PC-3 (cell line): ENCODE measurements around the gene HARS1. TPM values are rescaled to one million over a fixed set of nuclear protein-coding genes. Genes with fewer than 3 reads are reported as not detected.
"Not testable (repeated sequence)": the region's sequence is repeated elsewhere in the genome, so short reads cannot be mapped to it uniquely, and the experiment has no call there.

Experiments
- ATAC-seq: fragments of 200-7000 bp; cut with Tn5 transposase; 2 replicates; pipeline ENCODE4 v1.9.1; 2020; ENCODE audit warnings: mild to moderate bottlenecking, moderate library complexity
- BruUV-seq: library from RNA; stranded (reverse); fragments of 400-500 nt; replicated peaks from 2 replicates; lab custom pipeline; 2021; lab: Mats Ljungman, UMichigan
- CTCF ChIA-PET: fragments of 300-600 bp; sonication (Branson Sonifier 250); formaldehyde crosslinking; loops from one replicate; lab custom pipeline; 2022; ENCODE audit warnings: antibody characterized with exemption; lab: Charles Lee
- POLR2A ChIA-PET: fragments of 300-600 bp; sonication (Branson Sonifier 250); formaldehyde crosslinking; loops from one replicate; lab custom pipeline; 2022; ENCODE audit warnings: antibody characterized with exemption; ENCODE audit not compliant: unreplicated experiment; lab: Charles Lee
- DNase-seq: peaks from one replicate; pipeline ENCODE4 v3.0.0-alpha.2; 2015
- H2AFZ ChIP-seq: fragments of 300-600 bp; sonication (generic); 2 replicates; pipeline ENCODE4 v1.6.0; 2016; ENCODE audit warnings: antibody characterized with exemption, low read length
- H3F3A ChIP-seq: fragments of 300-600 bp; sonication (generic); one replicate; pipeline ENCODE4 v1.6.0; 2017; ENCODE audit warnings: antibody characterized with exemption, low read length, control low read depth, mild to moderate bottlenecking; ENCODE audit not compliant: unreplicated experiment
- H3K27ac ChIP-seq: fragments of 300-600 bp; sonication (generic); 2 replicates; pipeline ENCODE4 v1.5.1; 2016; ENCODE audit warnings: mild to moderate bottlenecking, low read length
- H3K27me3 ChIP-seq: fragments of 300-600 bp; sonication (generic); 2 replicates; pipeline ENCODE4 v1.6.1; 2016; ENCODE audit warnings: low read length, mixed read lengths
- H3K36me3 ChIP-seq: fragments of 300-600 bp; sonication (generic); 2 replicates; pipeline ENCODE4 v1.6.1; 2016; ENCODE audit warnings: low read depth, mixed run types, low read length, mixed read lengths
- H3K4me1 ChIP-seq: fragments of 300-600 bp; sonication (generic); 2 replicates; pipeline ENCODE4 v1.5.1; 2016; ENCODE audit warnings: low read length; ENCODE audit not compliant: insufficient read depth
- H3K4me2 ChIP-seq: fragments of 300-600 bp; sonication (generic); 2 replicates; pipeline ENCODE4 v1.6.0; 2016; ENCODE audit warnings: low read length
- H3K4me3 ChIP-seq: fragments of 300-600 bp; sonication (generic); 2 replicates; pipeline ENCODE4 v1.5.1; 2016; ENCODE audit warnings: mild to moderate bottlenecking, low read length, mixed read lengths
- H3K79me2 ChIP-seq: fragments of 300-600 bp; sonication (generic); 2 replicates; pipeline ENCODE4 v1.6.1; 2017; ENCODE audit warnings: low read length, mixed read lengths
- H3K9ac ChIP-seq: fragments of 300-600 bp; sonication (generic); 2 replicates; pipeline ENCODE4 v1.6.0; 2016; ENCODE audit warnings: mild to moderate bottlenecking, low read length
- H3K9me2 ChIP-seq: fragments of 300-600 bp; sonication (generic); replicated peaks from 2 replicates; pipeline ENCODE4 v1.6.1; 2016; ENCODE audit warnings: mixed run types, low read length, mixed read lengths
- H3K9me3 ChIP-seq: fragments of 300-600 bp; sonication (generic); 2 replicates; pipeline ENCODE4 v1.6.1; 2016; ENCODE audit warnings: low read length, mixed read lengths
- H4K20me1 ChIP-seq: fragments of 300-600 bp; sonication (generic); 2 replicates; pipeline ENCODE4 v1.6.1; 2016; ENCODE audit warnings: low read length, mixed read lengths
- EZH2 ChIP-seq: fragments of 300-600 bp; sonication (generic); IDR thresholded peaks from one replicate; pipeline ENCODE4 v1.6.1; 2017; ENCODE audit warnings: antibody characterized with exemption, mild to moderate bottlenecking, low read length; ENCODE audit not compliant: unreplicated experiment
- EZH2phosphoT487 ChIP-seq: fragments of 300-600 bp; sonication (generic); IDR thresholded peaks from 2 replicates; pipeline ENCODE4 v1.6.1; 2018; ENCODE audit warnings: mild to moderate bottlenecking, antibody characterized with exemption, low read length, borderline replicate concordance
- intact Hi-C: fragments of 100-400 bp; cut with micrococcal nuclease; formaldehyde crosslinking; loops from 2 replicates; pipeline ENCODE4 v1.9.0; 2023
- microRNA-seq: library from miRNA; unstranded; fragments of <30 nt; microRNA quantifications from one replicate; pipeline ENCODE4 v1.1.0, GENCODE V29; 2020; ENCODE audit not compliant: unreplicated experiment
- total RNA-seq: library from RNA; depleted of rRNA; stranded (reverse); fragments of >200 nt; gene quantifications from 2 replicates; pipeline ENCODE4 v1.2.3, GENCODE V29; 2014; rRNA removed
- TF ChIP-seq, protein P1 (sequence below): fragments of 300-600 bp; sonication (generic); conservative IDR thresholded peaks from 2 replicates; pipeline ENCODE4 v1.5.1; 2017; ENCODE audit warnings: antibody characterized with exemption, low read depth, mild to moderate bottlenecking, low read length

Gene HARS1
- total RNA-seq, 1 experiment from 2014 or later: 87.1 TPM

DNA sequence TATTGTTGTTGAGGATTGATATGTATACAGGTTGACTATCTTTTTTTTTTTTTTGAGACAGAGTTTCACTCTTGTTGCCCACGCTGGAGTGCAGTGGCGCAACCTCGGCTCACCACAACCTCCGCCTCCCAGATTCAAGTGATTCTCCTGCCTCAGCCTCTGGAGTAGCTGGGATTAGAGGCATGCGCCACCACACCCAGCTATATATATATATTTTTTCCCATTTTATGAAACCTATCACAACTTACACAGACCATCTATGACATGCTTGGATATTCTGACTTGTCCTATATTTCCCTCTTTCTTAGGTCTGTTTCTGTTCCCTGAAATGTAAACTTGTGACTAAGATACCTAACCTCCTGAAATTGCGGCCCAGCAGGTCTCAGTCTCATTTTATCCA is 63.2 kb downstream of the HARS1 start:
- intact Hi-C loops: no loop called here
- no peaks in the 10 kb centered on the region for H3K9me2 ChIP-seq
- no peaks in the 10 kb centered on the region for H3K79me2 ChIP-seq
- no peak overlapping the region for H3K4me3 ChIP-seq
- no peaks in the 10 kb centered on the region; the same call in 1 of the 2 replicates for H3K36me3 ChIP-seq
- POLR2A ChIA-PET: no interaction called here
- no peak overlapping the region for H3K4me2 ChIP-seq
- no peaks in the 10 kb centered on the region for H3K4me1 ChIP-seq
- no peaks in the 10 kb centered on the region for H3K27me3 ChIP-seq
- DNase-seq (no peak), ATAC-seq (no peak)
- CTCF ChIA-PET: no interaction called here
- no TSS peak for BruUV-seq
- TF ChIP-seq EZH2: no peak
- no peak for TF ChIP-seq EZH2phosphoT487
- TF ChIP-seq, protein P1, sequence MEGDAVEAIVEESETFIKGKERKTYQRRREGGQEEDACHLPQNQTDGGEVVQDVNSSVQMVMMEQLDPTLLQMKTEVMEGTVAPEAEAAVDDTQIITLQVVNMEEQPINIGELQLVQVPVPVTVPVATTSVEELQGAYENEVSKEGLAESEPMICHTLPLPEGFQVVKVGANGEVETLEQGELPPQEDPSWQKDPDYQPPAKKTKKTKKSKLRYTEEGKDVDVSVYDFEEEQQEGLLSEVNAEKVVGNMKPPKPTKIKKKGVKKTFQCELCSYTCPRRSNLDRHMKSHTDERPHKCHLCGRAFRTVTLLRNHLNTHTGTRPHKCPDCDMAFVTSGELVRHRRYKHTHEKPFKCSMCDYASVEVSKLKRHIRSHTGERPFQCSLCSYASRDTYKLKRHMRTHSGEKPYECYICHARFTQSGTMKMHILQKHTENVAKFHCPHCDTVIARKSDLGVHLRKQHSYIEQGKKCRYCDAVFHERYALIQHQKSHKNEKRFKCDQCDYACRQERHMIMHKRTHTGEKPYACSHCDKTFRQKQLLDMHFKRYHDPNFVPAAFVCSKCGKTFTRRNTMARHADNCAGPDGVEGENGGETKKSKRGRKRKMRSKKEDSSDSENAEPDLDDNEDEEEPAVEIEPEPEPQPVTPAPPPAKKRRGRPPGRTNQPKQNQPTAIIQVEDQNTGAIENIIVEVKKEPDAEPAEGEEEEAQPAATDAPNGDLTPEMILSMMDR: no peak
- H3K27ac ChIP-seq: no peak overlapping the region
- no peak overlapping the region for H3K9ac ChIP-seq
- peaks cover 4% of the 10 kb centered on the region; the same call in 1 of the 2 replicates for H3K9me3 ChIP-seq
- H2AFZ ChIP-seq: no peak overlapping the region
- no peaks in the 10 kb centered on the region for H4K20me1 ChIP-seq
- no peaks in the 10 kb centered on the region for H3F3A ChIP-seq

DNA sequence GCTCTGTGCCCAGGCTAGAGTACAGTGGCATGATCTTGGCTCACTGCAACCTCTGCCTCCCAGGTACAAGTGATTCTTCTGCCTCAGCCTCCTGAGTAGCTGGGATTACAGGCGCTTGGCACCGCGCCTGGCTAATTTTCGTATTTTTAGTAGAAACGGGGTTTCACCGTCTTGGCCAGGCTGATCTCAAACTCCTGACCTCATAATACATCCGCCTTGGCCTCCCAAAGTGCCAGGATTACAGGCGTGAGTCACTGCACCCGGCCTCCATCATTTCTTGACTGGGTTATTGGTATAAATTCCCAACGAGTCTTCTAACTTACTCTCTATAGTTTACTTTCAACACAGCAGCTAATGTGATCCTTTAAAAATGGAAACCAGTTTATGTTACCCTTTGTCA is 66.3 kb downstream of the HARS1 start:
- H3K4me1 ChIP-seq, H3K36me3 ChIP-seq, CTCF ChIA-PET, H2AFZ ChIP-seq, H3K4me2 ChIP-seq, H3K4me3 ChIP-seq, intact Hi-C loops, H3K9me2 ChIP-seq, POLR2A ChIA-PET, H3F3A ChIP-seq, H3K79me2 ChIP-seq, H3K27me3 ChIP-seq, DNase-seq, H3K9me3 ChIP-seq, BruUV-seq, H4K20me1 ChIP-seq, H3K9ac ChIP-seq, ATAC-seq, H3K27ac ChIP-seq: not testable (repeated sequence)

Small RNA genes within 50 kb of the gene (microRNA-seq; reads per million reads assigned to microRNA genes)
- not detected for gene MIR3655

Other genes with a start within 250 kb of the HARS1 start
- gene EIF4EBP3, start 143.7 kb downstream of the HARS1 start, total RNA-seq: not detected in 2 replicates
- gene SRA1, start 133.9 kb downstream of the HARS1 start, total RNA-seq: 48.6 and 55.8 TPM in 2 replicates
- 11.4 and 13.6 TPM in 2 replicates for gene APBB3, start 126.8 kb downstream of the HARS1 start, total RNA-seq
- 25.0 and 29.1 TPM in 2 replicates for gene SLC35A4, start 126.5 kb downstream of the HARS1 start, total RNA-seq
- not detected in 2 replicates for gene CD14, start 58.2 kb downstream of the HARS1 start, total RNA-seq
- gene TMCO6, start 51.9 kb downstream of the HARS1 start, total RNA-seq: 12.7 and 16.5 TPM in 2 replicates
- 84.5 and 108 TPM in 2 replicates for gene NDUFA2, start 43.7 kb downstream of the HARS1 start, total RNA-seq
- 87.5 and 117 TPM in 2 replicates for gene IK, start 43.5 kb downstream of the HARS1 start, total RNA-seq
- gene WDR55, start 26.5 kb downstream of the HARS1 start, total RNA-seq: 21.2 and 27.2 TPM in 2 replicates
- 0.75 and 1.1 TPM in 2 replicates for gene DND1, start 17.8 kb downstream of the HARS1 start, total RNA-seq
- gene HARS2, start 85 bp upstream of the HARS1 start, total RNA-seq: 23.3 and 29.7 TPM in 2 replicates
- gene ZMAT2, start 9.1 kb upstream of the HARS1 start, total RNA-seq: 28.2 and 36.8 TPM in 2 replicates
- not detected in 2 replicates for gene PCDHA1, start 94.8 kb upstream of the HARS1 start, total RNA-seq
- not detected in 2 replicates for gene PCDHA2, start 103.5 kb upstream of the HARS1 start, total RNA-seq
- gene PCDHA3, start 109.7 kb upstream of the HARS1 start, total RNA-seq: not detected in 2 replicates
- 1.5 and 1.6 TPM in 2 replicates for gene PCDHA4, start 115.7 kb upstream of the HARS1 start, total RNA-seq
- gene PCDHA5, start 130.2 kb upstream of the HARS1 start, total RNA-seq: 1.3 and 1.5 TPM in 2 replicates
- 0.22 and 0.35 TPM in 2 replicates for gene PCDHA6, start 136.6 kb upstream of the HARS1 start, total RNA-seq
- gene PCDHA7, start 142.9 kb upstream of the HARS1 start, total RNA-seq: 0.26 and 0.52 TPM in 2 replicates
- gene PCDHA8, start 149.8 kb upstream of the HARS1 start, total RNA-seq: 0.11 TPM in 1 of 2 replicates, not detected in the other
- 0.22 and 0.35 TPM in 2 replicates for gene PCDHA9, start 157.0 kb upstream of the HARS1 start, total RNA-seq
- gene PCDHA10, start 164.5 kb upstream of the HARS1 start, total RNA-seq: 0.04 and 0.23 TPM in 2 replicates
- 0.33 TPM in 1 of 2 replicates, not detected in the other for gene PCDHA11, start 177.6 kb upstream of the HARS1 start, total RNA-seq
- 7.0 and 8.2 TPM in 2 replicates for gene PCDHA12, start 183.9 kb upstream of the HARS1 start, total RNA-seq
- 3.2 and 6.2 TPM in 2 replicates for gene PCDHA13, start 190.8 kb upstream of the HARS1 start, total RNA-seq
- gene PCDHAC1, start 234.9 kb upstream of the HARS1 start, total RNA-seq: 4.8 and 6.2 TPM in 2 replicates